ENCODE data around the gene SMYD3. TPM values are rescaled to one million over a fixed set of nuclear protein-coding genes. Genes with fewer than 3 reads are reported as not detected.
"Not testable (repeated sequence)": the region's sequence is repeated elsewhere in the genome, so short reads cannot be mapped to it uniquely, and the experiment has no call there.

Gene SMYD3
- total RNA-seq, 1 donor from 2014 or later = 23.5 TPM

DNA sequence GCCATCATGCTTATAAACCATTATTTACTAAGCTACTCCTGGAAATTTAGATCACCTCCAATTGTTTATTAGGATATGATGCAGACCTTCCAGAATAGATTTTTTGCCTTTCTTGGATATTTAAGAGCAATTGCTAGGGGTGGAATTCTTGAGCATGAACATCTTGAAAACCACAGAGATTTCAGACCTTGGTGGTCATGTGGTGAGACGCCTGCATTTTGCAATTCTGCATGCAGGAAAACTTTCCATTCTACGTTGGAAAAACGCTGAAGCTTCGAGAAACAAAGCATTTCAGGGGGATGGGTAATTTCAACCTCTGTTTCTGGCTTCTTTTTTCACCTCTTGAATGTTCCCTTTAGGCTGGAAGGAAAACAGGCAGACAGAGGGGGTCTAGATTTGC lies 756.0 kb downstream of the SMYD3 start:
- H3K36me3 ChIP-seq (ENCODE audit: control insufficient read depth in 3 of 3, insufficient read depth in 3 of 3, low read length in 3 of 3) = peaks cover 0 to 9% (median 4%) of the 10 kb centered on the region in 3 donors
- H3K4me1 ChIP-seq (ENCODE audit: control insufficient read depth in 3 of 3, insufficient read depth in 3 of 3, low read length in 3 of 3) = no peaks in the 10 kb centered on the region
- no peak overlapping the region for H3K27ac ChIP-seq (ENCODE audit: low read depth, low read length)
- H3K27me3 ChIP-seq (ENCODE audit: control insufficient read depth in 3 of 3, insufficient read depth in 3 of 3, low read length in 3 of 3) = no peaks in the 10 kb centered on the region
- H3K9ac ChIP-seq (ENCODE audit: low read depth in 1 of 3, low read length in 3 of 3) = no peak overlapping the region
- H3K9me3 ChIP-seq (ENCODE audit: control insufficient read depth in 3 of 3, low read length in 3 of 3) = peaks cover 0 to 8% (median 3%) of the 10 kb centered on the region in 3 donors
- no peak overlapping the region for H3K4me3 ChIP-seq (ENCODE audit: low read length in 3 of 3)

DNA sequence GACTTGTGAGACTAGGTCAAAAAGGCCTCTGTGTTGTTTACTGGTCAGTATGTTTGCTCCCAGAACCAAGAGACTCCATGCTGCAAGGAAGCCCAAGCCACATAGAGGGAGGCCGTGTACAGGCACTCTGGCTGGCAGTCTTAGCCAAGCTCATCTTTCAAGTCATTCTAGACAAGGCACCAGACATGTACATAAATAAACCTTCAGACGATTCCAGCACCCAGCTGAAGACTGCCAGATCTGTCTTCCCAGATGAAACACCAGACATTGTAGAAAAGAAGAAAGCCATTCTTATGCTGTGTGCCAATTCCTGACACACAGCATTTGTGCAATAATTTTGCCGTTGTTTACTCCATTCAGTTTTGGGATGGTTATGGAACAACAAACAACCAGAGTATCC lies 756.8 kb downstream of the SMYD3 start:
- Histone ChIP-seq H3K36me3 (ENCODE audit: control insufficient read depth in 3 of 3, insufficient read depth in 3 of 3, low read length in 3 of 3) (peaks cover 0 to 9% (median 4%) of the 10 kb centered on the region in 3 donors), H3K9ac (ENCODE audit: low read depth in 1 of 3, low read length in 3 of 3) (no peak overlapping the region), H3K4me1 (ENCODE audit: control insufficient read depth in 3 of 3, insufficient read depth in 3 of 3, low read length in 3 of 3) (no peaks in the 10 kb centered on the region), H3K9me3 (ENCODE audit: control insufficient read depth in 3 of 3, low read length in 3 of 3) (peaks cover 0 to 8% (median 3%) of the 10 kb centered on the region in 3 donors), H3K27ac (ENCODE audit: low read depth, low read length) (no peak overlapping the region), H3K27me3 (ENCODE audit: control insufficient read depth in 3 of 3, insufficient read depth in 3 of 3, low read length in 3 of 3) (no peaks in the 10 kb centered on the region), H3K4me3 (ENCODE audit: low read length in 3 of 3) (no peak overlapping the region)

- H3K9me3 ChIP-seq (ENCODE audit: control insufficient read depth in 3 of 3, low read length in 3 of 3) = peaks cover 0 to 4% (median 0%) of the 10 kb centered on the region in 3 donors
- no peaks in the 10 kb centered on the region for H3K27me3 ChIP-seq (ENCODE audit: control insufficient read depth in 3 of 3, insufficient read depth in 3 of 3, low read length in 3 of 3)
- H3K27ac ChIP-seq (ENCODE audit: low read depth, low read length) = no peak overlapping the region
- no peak overlapping the region for H3K9ac ChIP-seq (ENCODE audit: low read depth in 1 of 3, low read length in 3 of 3)
- no peak overlapping the region for H3K4me3 ChIP-seq (ENCODE audit: low read length in 3 of 3)
- H3K4me1 ChIP-seq (ENCODE audit: control insufficient read depth in 3 of 3, insufficient read depth in 3 of 3, low read length in 3 of 3) = no peaks in the 10 kb centered on the region
- peaks cover 0 to 9% (median 4%) of the 10 kb centered on the region in 3 donors for H3K36me3 ChIP-seq (ENCODE audit: control insufficient read depth in 3 of 3, insufficient read depth in 3 of 3, low read length in 3 of 3)
Observed at GRCh38 chr1:245749053-245749452, 758.0 kb downstream of the SMYD3 start.

- no peak overlapping the region for H3K27ac ChIP-seq (ENCODE audit: low read depth, low read length)
- H3K9me3 ChIP-seq (ENCODE audit: control insufficient read depth in 3 of 3, low read length in 3 of 3) = peaks cover 0 to 4% (median 0%) of the 10 kb centered on the region in 3 donors
- H3K4me1 ChIP-seq (ENCODE audit: control insufficient read depth in 3 of 3, insufficient read depth in 3 of 3, low read length in 3 of 3) = no peaks in the 10 kb centered on the region
- no peaks in the 10 kb centered on the region for H3K27me3 ChIP-seq (ENCODE audit: control insufficient read depth in 3 of 3, insufficient read depth in 3 of 3, low read length in 3 of 3)
- no peak overlapping the region for H3K9ac ChIP-seq (ENCODE audit: low read depth in 1 of 3, low read length in 3 of 3)
- peaks cover 0 to 9% (median 4%) of the 10 kb centered on the region in 3 donors for H3K36me3 ChIP-seq (ENCODE audit: control insufficient read depth in 3 of 3, insufficient read depth in 3 of 3, low read length in 3 of 3)
- H3K4me3 ChIP-seq (ENCODE audit: low read length in 3 of 3) = no peak overlapping the region
Observed at GRCh38 chr1:245748646-245749045, 758.4 kb downstream of the SMYD3 start.

DNA sequence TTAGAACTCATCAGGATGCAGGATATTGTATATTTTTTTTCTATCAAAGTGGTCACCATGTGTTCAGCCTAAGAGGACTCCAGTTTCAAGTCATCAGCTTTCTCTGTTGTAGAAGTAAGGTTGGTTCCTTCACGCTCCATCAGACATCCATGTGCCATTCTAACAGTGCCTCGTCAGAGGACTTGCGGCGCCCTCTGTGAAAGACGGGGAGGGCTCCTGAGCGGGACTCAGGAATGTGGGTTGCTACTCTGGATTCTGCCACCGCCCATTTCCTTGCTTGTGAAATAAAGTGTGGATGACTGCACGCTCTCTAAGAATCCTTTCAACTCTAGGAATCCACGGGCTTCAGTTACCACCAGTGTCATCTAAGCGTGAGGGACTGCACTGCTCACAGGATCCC lies 758.8 kb downstream of the SMYD3 start:
- Histone ChIP-seq H3K4me1 (ENCODE audit: control insufficient read depth in 3 of 3, insufficient read depth in 3 of 3, low read length in 3 of 3) (no peaks in the 10 kb centered on the region), H3K9ac (ENCODE audit: low read depth in 1 of 3, low read length in 3 of 3) (no peak overlapping the region), H3K4me3 (ENCODE audit: low read length in 3 of 3) (no peak overlapping the region), H3K9me3 (ENCODE audit: control insufficient read depth in 3 of 3, low read length in 3 of 3) (peaks cover 0 to 4% (median 0%) of the 10 kb centered on the region in 3 donors), H3K27ac (ENCODE audit: low read depth, low read length) (no peak overlapping the region), H3K27me3 (ENCODE audit: control insufficient read depth in 3 of 3, insufficient read depth in 3 of 3, low read length in 3 of 3) (no peaks in the 10 kb centered on the region), H3K36me3 (ENCODE audit: control insufficient read depth in 3 of 3, insufficient read depth in 3 of 3, low read length in 3 of 3) (peaks cover 0 to 9% (median 4%) of the 10 kb centered on the region in 3 donors)

GRCh38 chr1:245742896-245743295 lies 764.2 kb downstream of the SMYD3 start:
- no peaks in the 10 kb centered on the region for H3K9me3 ChIP-seq (ENCODE audit: control insufficient read depth in 3 of 3, low read length in 3 of 3)
- H3K36me3 ChIP-seq (ENCODE audit: control insufficient read depth in 3 of 3, insufficient read depth in 3 of 3, low read length in 3 of 3) = peaks cover 0 to 3% (median under 1%) of the 10 kb centered on the region in 3 donors
- H3K4me1 ChIP-seq (ENCODE audit: control insufficient read depth in 3 of 3, insufficient read depth in 3 of 3, low read length in 3 of 3) = no peaks in the 10 kb centered on the region
- H3K4me3 ChIP-seq (ENCODE audit: low read length in 3 of 3) = no peak overlapping the region
- H3K27me3 ChIP-seq (ENCODE audit: control insufficient read depth in 3 of 3, insufficient read depth in 3 of 3, low read length in 3 of 3) = no peaks in the 10 kb centered on the region
- H3K27ac ChIP-seq (ENCODE audit: low read depth, low read length) = no peak overlapping the region
- no peak overlapping the region for H3K9ac ChIP-seq (ENCODE audit: low read depth in 1 of 3, low read length in 3 of 3)

GRCh38 chr1:245740336-245740735 lies 766.7 kb downstream of the SMYD3 start:
- H3K27ac ChIP-seq (ENCODE audit: low read depth, low read length); H3K4me3 ChIP-seq (ENCODE audit: low read length in 3 of 3); H3K9me3 ChIP-seq (ENCODE audit: control insufficient read depth in 3 of 3, low read length in 3 of 3); H3K9ac ChIP-seq (ENCODE audit: low read depth in 1 of 3, low read length in 3 of 3); H3K27me3 ChIP-seq (ENCODE audit: control insufficient read depth in 3 of 3, insufficient read depth in 3 of 3, low read length in 3 of 3); H3K36me3 ChIP-seq (ENCODE audit: control insufficient read depth in 3 of 3, insufficient read depth in 3 of 3, low read length in 3 of 3); H3K4me1 ChIP-seq (ENCODE audit: control insufficient read depth in 3 of 3, insufficient read depth in 3 of 3, low read length in 3 of 3): not testable (repeated sequence)

GRCh38 chr1:245730801-245731200 lies 776.3 kb downstream of the SMYD3 start:
- no peaks in the 10 kb centered on the region for H3K36me3 ChIP-seq (ENCODE audit: control insufficient read depth in 3 of 3, insufficient read depth in 3 of 3, low read length in 3 of 3)
- H3K4me1 ChIP-seq (ENCODE audit: control insufficient read depth in 3 of 3, insufficient read depth in 3 of 3, low read length in 3 of 3) = no peaks in the 10 kb centered on the region
- no peaks in the 10 kb centered on the region for H3K9me3 ChIP-seq (ENCODE audit: control insufficient read depth in 3 of 3, low read length in 3 of 3)
- no peak overlapping the region for H3K4me3 ChIP-seq (ENCODE audit: low read length in 3 of 3)
- H3K27ac ChIP-seq (ENCODE audit: low read depth, low read length) = no peak overlapping the region
- H3K27me3 ChIP-seq (ENCODE audit: control insufficient read depth in 3 of 3, insufficient read depth in 3 of 3, low read length in 3 of 3) = no peaks in the 10 kb centered on the region
- H3K9ac ChIP-seq (ENCODE audit: low read depth in 1 of 3, low read length in 3 of 3) = no peak overlapping the region

DNA sequence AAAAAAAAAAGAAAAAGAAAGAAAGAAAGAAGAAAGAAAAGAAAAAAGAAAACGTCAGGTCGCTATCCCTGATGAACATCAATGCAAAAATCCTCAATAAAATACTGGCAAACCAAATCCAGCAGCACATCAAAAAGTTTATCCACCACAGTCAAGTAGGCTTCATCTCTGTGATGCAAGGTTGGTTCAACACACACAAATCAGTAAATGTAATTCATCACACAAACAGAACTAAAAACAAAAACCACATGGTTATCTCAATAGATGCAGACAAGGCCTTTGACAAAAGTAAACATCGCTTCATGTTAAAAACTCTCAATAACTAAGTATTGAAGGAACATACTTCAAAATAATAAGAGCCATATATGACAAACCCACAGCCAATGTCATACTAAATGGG lies 779.0 kb downstream of the SMYD3 start:
- not testable (repeated sequence) for H3K27me3 ChIP-seq (ENCODE audit: control insufficient read depth in 3 of 3, insufficient read depth in 3 of 3, low read length in 3 of 3); H3K9me3 ChIP-seq (ENCODE audit: control insufficient read depth in 3 of 3, low read length in 3 of 3); H3K4me1 ChIP-seq (ENCODE audit: control insufficient read depth in 3 of 3, insufficient read depth in 3 of 3, low read length in 3 of 3); H3K27ac ChIP-seq (ENCODE audit: low read depth, low read length); H3K36me3 ChIP-seq (ENCODE audit: control insufficient read depth in 3 of 3, insufficient read depth in 3 of 3, low read length in 3 of 3); H3K4me3 ChIP-seq (ENCODE audit: low read length in 3 of 3); H3K9ac ChIP-seq (ENCODE audit: low read depth in 1 of 3, low read length in 3 of 3)

GRCh38 chr1:245721488-245721887 lies 785.6 kb downstream of the SMYD3 start:
- no peak overlapping the region for H3K9ac ChIP-seq (ENCODE audit: low read depth in 1 of 3, low read length in 3 of 3)
- H3K27ac ChIP-seq (ENCODE audit: low read depth, low read length) = no peak overlapping the region
- no peaks in the 10 kb centered on the region for H3K27me3 ChIP-seq (ENCODE audit: control insufficient read depth in 3 of 3, insufficient read depth in 3 of 3, low read length in 3 of 3)
- no peaks in the 10 kb centered on the region for H3K36me3 ChIP-seq (ENCODE audit: control insufficient read depth in 3 of 3, insufficient read depth in 3 of 3, low read length in 3 of 3)
- H3K4me3 ChIP-seq (ENCODE audit: low read length in 3 of 3) = no peak overlapping the region
- H3K9me3 ChIP-seq (ENCODE audit: control insufficient read depth in 3 of 3, low read length in 3 of 3) = no peaks in the 10 kb centered on the region
- peaks cover 0 to under 1% (median 0%) of the 10 kb centered on the region in 3 donors for H3K4me1 ChIP-seq (ENCODE audit: control insufficient read depth in 3 of 3, insufficient read depth in 3 of 3, low read length in 3 of 3)

DNA sequence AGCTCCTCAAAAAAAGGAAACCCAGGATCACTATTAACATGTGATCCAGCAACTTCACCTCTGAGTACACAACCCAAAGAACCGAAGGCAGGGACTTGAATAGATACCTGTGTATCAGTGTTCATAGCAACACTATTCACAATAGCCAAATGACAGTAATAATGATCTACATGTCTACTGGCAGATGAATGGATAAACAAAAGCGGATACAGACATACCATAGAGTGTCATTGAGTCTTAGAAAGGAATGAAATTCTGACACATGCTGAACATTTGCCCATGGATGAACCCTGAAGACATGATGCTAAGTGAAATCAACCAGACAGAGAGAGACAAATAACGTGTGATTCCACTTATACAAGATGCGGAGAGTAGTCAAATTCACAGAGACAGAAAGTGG lies 788.1 kb downstream of the SMYD3 start:
- peaks cover 0 to 3% (median 0%) of the 10 kb centered on the region in 3 donors for H3K4me1 ChIP-seq (ENCODE audit: control insufficient read depth in 3 of 3, insufficient read depth in 3 of 3, low read length in 3 of 3)
- no peak overlapping the region for H3K9ac ChIP-seq (ENCODE audit: low read depth in 1 of 3, low read length in 3 of 3)
- no peaks in the 10 kb centered on the region for H3K9me3 ChIP-seq (ENCODE audit: control insufficient read depth in 3 of 3, low read length in 3 of 3)

More for the DNA sequence above, 788.1 kb downstream of the SMYD3 start:
- Histone ChIP-seq H3K27ac (ENCODE audit: low read depth, low read length) (no peak overlapping the region), H3K27me3 (ENCODE audit: control insufficient read depth in 3 of 3, insufficient read depth in 3 of 3, low read length in 3 of 3) (no peaks in the 10 kb centered on the region), H3K4me3 (ENCODE audit: low read length in 3 of 3) (no peak overlapping the region), H3K36me3 (ENCODE audit: control insufficient read depth in 3 of 3, insufficient read depth in 3 of 3, low read length in 3 of 3) (no peaks in the 10 kb centered on the region)

Measured in skeletal muscle tissue (tissue), 4 donors.